Measurements from ENCODE around the gene COQ8A.
A peak's percentile ranks its signal among the peaks of the same experiment; 100 is the strongest.

Gene COQ8A

DNA sequence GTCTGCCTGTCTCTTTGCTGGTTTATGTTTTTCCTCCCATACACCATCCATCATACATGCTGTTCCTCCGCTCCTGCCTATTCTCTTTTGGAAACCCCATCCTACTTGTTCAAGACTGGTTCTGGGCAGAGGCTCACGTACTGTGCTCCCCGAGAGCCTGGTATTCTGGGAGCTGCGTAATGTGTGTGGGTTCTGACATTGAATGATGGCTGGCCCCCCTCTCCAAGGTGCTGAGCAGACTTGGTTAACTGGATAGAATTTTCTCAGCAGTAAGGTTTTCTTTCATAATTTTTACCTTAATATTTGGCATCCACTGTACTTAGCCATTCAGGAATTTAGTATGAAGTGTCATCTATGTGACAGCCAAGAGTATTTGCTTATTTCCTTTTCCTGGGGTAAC, 26.6 kb downstream of the COQ8A start:
- TF ChIP-seq, protein P1, sequence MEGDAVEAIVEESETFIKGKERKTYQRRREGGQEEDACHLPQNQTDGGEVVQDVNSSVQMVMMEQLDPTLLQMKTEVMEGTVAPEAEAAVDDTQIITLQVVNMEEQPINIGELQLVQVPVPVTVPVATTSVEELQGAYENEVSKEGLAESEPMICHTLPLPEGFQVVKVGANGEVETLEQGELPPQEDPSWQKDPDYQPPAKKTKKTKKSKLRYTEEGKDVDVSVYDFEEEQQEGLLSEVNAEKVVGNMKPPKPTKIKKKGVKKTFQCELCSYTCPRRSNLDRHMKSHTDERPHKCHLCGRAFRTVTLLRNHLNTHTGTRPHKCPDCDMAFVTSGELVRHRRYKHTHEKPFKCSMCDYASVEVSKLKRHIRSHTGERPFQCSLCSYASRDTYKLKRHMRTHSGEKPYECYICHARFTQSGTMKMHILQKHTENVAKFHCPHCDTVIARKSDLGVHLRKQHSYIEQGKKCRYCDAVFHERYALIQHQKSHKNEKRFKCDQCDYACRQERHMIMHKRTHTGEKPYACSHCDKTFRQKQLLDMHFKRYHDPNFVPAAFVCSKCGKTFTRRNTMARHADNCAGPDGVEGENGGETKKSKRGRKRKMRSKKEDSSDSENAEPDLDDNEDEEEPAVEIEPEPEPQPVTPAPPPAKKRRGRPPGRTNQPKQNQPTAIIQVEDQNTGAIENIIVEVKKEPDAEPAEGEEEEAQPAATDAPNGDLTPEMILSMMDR (conservative IDR thresholded peaks at IDR 0.05; ENCODE audit: low read length) = no peak
- no peak for TF ChIP-seq EZH2phosphoT487 (IDR thresholded peaks at IDR 0.05; ENCODE audit: borderline replicate concordance)
- no peak overlapping the region for H3K9ac ChIP-seq (ENCODE audit: low read depth, low read length, poor library complexity, severe bottlenecking)
- no peaks in the 10 kb centered on the region for H3F3A ChIP-seq (ENCODE audit: low read depth)
- H3K4me2 ChIP-seq (ENCODE audit: low read depth, low read length, poor library complexity, severe bottlenecking) = no peak overlapping the region
- H3K27me3 ChIP-seq (ENCODE audit: insufficient read depth, low read length, poor library complexity, severe bottlenecking) = no peaks in the 10 kb centered on the region
- peaks cover 1% of the 10 kb centered on the region for H3K4me1 ChIP-seq (ENCODE audit: insufficient read depth, low read length, poor library complexity, severe bottlenecking)
- H3K9me3 ChIP-seq (ENCODE audit: insufficient read depth, low read depth, low read length) = peaks cover 6% of the 10 kb centered on the region; the same call in 1 of the 2 replicates
- no peak overlapping the region for H3K4me3 ChIP-seq (ENCODE audit: low read length, poor library complexity, severe bottlenecking)
- H3K79me2 ChIP-seq (ENCODE audit: insufficient read depth, low read length) = no peaks in the 10 kb centered on the region
- no peaks in the 10 kb centered on the region for H3K9me2 ChIP-seq (replicated peaks; ENCODE audit: low read depth, low read length)
- H3K36me3 ChIP-seq (ENCODE audit: insufficient read depth, low read length) = peaks cover 37% of the 10 kb centered on the region; the same call in 1 of the 2 replicates
- no peak overlapping the region for H2AFZ ChIP-seq (ENCODE audit: low read length)
- no peaks in the 10 kb centered on the region for H4K20me1 ChIP-seq (ENCODE audit: insufficient read depth, low read length, poor library complexity, severe bottlenecking)

GRCh38 chr1:226967665-226968064, 27.6 kb downstream of the COQ8A start:
- no peaks in the 10 kb centered on the region for H3K27me3 ChIP-seq (ENCODE audit: insufficient read depth, low read length, poor library complexity, severe bottlenecking)
- no peaks in the 10 kb centered on the region for H4K20me1 ChIP-seq (ENCODE audit: insufficient read depth, low read length, poor library complexity, severe bottlenecking)
- no peak overlapping the region for H2AFZ ChIP-seq (ENCODE audit: low read length)
- peaks cover 11% of the 10 kb centered on the region; the same call in 1 of the 2 replicates for H3K9me3 ChIP-seq (ENCODE audit: insufficient read depth, low read depth, low read length)
- no peaks in the 10 kb centered on the region for H3F3A ChIP-seq (ENCODE audit: low read depth)
- H3K36me3 ChIP-seq (ENCODE audit: insufficient read depth, low read length) = peaks cover 44% of the 10 kb centered on the region; the same call in 1 of the 2 replicates
- H3K4me1 ChIP-seq (ENCODE audit: insufficient read depth, low read length, poor library complexity, severe bottlenecking) = peaks cover 11% of the 10 kb centered on the region
- H3K9ac ChIP-seq (ENCODE audit: low read depth, low read length, poor library complexity, severe bottlenecking) = no peak overlapping the region
- H3K9me2 ChIP-seq (replicated peaks; ENCODE audit: low read depth, low read length) = no peaks in the 10 kb centered on the region
- TF ChIP-seq EZH2phosphoT487 (IDR thresholded peaks at IDR 0.05; ENCODE audit: borderline replicate concordance) = no peak
- TF ChIP-seq, protein P1 (conservative IDR thresholded peaks at IDR 0.05; ENCODE audit: low read length) = no peak
- no peak overlapping the region for H3K4me3 ChIP-seq (ENCODE audit: low read length, poor library complexity, severe bottlenecking)
- H3K4me2 ChIP-seq (ENCODE audit: low read depth, low read length, poor library complexity, severe bottlenecking) = no peak overlapping the region
- H3K79me2 ChIP-seq (ENCODE audit: insufficient read depth, low read length) = no peaks in the 10 kb centered on the region

DNA sequence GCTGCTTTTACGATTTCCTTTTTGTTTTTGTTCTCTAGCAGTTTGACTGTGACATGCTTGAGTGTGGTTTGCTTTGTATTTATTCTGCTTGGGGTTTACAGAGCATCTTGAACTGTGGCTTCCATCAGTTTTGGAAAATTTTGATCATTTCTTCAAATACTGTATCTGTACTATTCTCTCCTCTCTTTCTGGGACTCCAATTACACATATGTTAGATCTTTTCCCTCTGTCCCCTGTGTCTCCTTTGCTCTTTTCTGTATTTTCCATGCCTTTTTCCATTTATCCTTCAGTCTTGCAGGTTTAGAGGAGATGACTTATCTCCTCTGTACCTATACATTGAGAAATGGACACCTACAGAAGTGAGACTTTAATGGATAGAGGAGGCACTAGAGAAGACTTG, 31.7 kb downstream of the COQ8A start:
- Histone ChIP-seq H3K79me2 (ENCODE audit: insufficient read depth, low read length) (no peaks in the 10 kb centered on the region), H4K20me1 (ENCODE audit: insufficient read depth, low read length, poor library complexity, severe bottlenecking) (no peaks in the 10 kb centered on the region), H3K4me3 (ENCODE audit: low read length, poor library complexity, severe bottlenecking) (no peak overlapping the region)

More for the DNA sequence above, 31.7 kb downstream of the COQ8A start:
- no peaks in the 10 kb centered on the region for H3K27me3 ChIP-seq (ENCODE audit: insufficient read depth, low read length, poor library complexity, severe bottlenecking)
- H3K9me3 ChIP-seq (ENCODE audit: insufficient read depth, low read depth, low read length) = peaks cover 11% of the 10 kb centered on the region; the same call in 1 of the 2 replicates
- H3F3A ChIP-seq (ENCODE audit: low read depth) = no peaks in the 10 kb centered on the region
- peaks cover 32% of the 10 kb centered on the region; the same call in 1 of the 2 replicates for H3K36me3 ChIP-seq (ENCODE audit: insufficient read depth, low read length)
- peak overlapping the region; percentile 59 for H3K4me2 ChIP-seq (ENCODE audit: low read depth, low read length, poor library complexity, severe bottlenecking)
- no peak overlapping the region for H3K9ac ChIP-seq (ENCODE audit: low read depth, low read length, poor library complexity, severe bottlenecking)
- no peaks in the 10 kb centered on the region for H3K9me2 ChIP-seq (replicated peaks; ENCODE audit: low read depth, low read length)
- H2AFZ ChIP-seq (ENCODE audit: low read length) = no peak overlapping the region
- TF ChIP-seq, protein P1 (conservative IDR thresholded peaks at IDR 0.05; ENCODE audit: low read length) = no peak
- TF ChIP-seq EZH2phosphoT487 (IDR thresholded peaks at IDR 0.05; ENCODE audit: borderline replicate concordance) = no peak
- H3K4me1 ChIP-seq (ENCODE audit: insufficient read depth, low read length, poor library complexity, severe bottlenecking) = peaks cover 12% of the 10 kb centered on the region
